ENCODE measurements around the gene RAD51B.
"Not testable (repeated sequence)": the region's sequence is repeated elsewhere in the genome, so short reads cannot be mapped to it uniquely, and the experiment has no call there.

RAD51B gene

DNA sequence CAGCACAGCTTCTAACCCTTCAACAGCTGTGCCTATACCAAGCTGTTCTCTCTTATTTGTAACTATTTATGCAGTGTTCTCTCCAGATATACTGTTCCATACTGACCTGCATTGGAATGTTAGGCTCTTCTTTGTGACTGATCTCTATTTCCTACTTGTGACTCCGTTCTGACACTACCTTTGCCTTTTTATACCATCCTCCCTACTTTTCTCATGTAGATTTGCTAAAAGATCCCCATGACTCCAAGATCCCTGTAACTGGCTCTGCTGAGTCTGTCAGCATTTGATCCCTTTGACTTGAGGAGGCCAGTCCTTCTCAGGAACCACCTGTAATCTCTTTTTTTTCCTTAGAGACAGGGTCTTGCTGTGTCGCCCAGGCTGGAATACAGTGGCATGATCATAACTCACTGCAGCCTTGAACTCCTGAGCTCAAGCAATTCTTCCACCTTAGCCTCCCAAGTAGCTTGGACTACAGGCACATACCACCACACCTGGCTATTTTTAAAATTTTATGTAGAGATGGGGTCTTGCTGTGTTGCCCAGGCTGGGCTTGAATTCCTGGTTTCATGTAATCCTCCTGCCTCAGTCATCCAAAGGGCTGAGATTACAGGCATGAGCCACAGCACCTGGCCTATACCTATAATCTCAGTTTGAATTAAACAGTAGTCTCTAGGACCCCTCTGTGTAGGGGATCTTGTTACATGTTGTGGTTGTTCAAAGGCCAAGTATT lies 605.0 kb downstream of the RAD51B start:
- DNase-seq, result no peak

DNA sequence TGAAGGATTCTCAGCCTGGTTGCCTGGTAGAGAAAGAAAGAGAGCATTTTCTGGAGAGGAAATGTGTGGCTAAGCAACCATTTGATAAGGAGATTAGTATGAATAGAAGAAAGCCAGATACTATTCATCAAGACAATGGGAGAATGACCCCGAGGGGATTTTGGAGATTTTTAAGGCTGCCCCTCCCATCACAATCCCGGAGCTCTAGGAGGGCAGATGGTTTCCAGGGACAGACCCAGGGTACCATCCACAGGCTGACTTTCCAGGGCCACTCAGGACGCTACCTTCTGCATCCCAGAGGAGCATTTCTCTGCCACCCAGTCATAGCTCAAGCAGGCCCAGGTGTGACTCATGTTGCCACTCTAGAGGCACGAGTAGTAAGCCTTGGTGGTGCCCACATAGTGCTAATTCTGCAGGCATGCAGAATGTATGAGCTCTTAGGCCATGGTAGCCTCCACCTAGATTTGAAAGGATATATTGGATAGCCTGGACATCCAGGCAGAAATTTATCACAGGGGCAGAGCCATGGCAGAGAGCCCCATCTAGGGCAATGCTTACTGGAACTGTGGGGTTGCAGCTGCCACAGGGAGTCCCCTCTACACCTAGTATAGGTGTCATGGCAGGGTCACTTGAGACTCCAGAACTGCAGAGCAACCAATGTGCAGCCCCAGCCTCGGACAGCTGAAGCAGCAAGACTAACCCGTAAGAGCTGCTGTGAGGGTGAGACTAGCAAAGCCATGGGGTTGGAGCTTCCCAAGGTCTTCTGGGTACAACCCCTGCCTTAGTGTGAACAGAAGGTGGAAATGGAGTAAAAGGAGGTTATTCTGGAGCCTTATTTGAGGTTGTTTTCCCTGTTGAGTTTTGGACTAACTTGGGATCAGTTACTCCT lies 607.3 kb downstream of the RAD51B start:
- no peak for DNase-seq

GRCh38 chr14:68427550-68427890 lies 607.9 kb downstream of the RAD51B start:
- DNase-seq, result no peak

GRCh38 chr14:68428900-68429299 lies 609.3 kb downstream of the RAD51B start:
- not testable (repeated sequence) for DNase-seq

- not testable (repeated sequence) for DNase-seq
Measured at GRCh38 chr14:68434173-68434572, 614.6 kb downstream of the RAD51B start.

DNA sequence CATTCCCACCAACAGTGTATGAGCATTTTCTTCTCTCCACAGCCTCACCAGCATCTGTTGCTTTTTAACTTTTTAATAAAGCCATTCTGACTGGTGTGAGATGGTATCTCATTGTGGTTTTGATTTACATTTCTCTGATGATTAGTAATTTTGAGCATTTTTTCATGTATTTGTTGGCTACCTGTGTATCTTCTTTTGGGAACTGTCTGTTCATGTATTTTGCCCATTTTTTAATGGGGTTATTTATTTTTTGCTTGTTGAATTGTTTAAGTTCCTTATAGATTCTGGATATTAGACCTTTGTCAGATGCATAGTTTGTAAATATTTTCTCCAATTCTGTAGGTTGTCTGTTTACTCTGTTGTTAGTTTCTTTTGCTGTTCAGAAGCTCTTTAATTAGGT lies 616.1 kb downstream of the RAD51B start:
- DNase-seq, result not testable (repeated sequence)

DNA sequence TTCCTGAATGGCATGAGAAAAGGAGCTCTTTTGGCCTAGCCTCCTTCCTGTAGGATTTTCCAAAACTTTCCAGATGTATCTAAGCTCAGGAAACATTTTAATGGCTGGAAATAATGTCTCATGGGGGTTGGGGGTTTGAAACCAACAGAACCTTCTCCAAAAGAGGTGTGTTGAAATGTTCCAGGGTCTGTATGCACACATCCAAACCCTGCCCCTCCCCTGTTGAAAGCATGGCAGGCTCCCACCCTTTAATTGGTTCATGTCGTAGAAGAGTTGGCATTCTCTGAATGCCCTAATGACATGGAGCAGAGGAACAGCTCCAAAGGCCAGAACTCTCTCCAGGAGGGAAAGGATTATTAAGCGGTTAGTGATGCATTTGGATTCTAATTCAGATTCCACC lies 620.1 kb downstream of the RAD51B start:
- no peak for DNase-seq

DNA sequence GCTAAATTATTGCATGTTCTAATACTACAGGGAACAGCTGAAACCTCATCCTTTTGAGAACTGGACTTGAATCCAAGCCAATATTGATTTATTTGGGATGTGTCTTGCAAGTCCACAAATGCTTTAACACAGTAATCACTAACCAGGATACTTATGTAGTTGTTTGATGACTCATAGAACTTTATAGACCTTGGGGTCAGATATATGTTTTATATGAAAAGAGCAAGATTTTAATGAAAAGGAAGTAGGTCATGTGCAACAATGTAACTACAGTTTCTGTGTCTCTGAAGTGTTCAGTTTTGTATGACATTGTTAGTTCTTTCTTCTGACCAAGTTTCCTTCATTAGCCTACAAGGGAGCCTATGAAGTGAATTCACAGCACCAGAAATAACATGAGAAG lies 621.2 kb downstream of the RAD51B start:
- DNase-seq, result no peak

DNA sequence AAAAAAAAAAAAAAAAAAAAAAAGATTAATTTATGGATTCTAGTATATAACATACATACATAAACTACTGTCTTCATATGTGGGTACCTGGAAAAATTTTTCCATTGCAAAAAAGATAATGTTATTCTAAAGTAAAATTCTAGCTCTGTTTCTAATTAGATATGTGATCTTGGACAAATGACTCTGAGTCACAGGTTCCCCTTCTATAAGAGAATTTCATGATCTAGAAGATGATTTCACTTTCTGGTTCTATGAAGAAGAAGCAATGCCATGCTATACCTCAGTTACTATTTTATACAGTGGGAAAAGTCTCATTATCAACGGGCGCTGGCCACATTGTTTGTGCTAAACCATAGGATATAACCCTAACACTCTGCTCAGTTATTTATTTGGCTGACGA lies 622.0 kb downstream of the RAD51B start:
- no peak for DNase-seq

GRCh38 chr14:68442828-68443629 lies 623.5 kb downstream of the RAD51B start:
- no peak for DNase-seq

- DNase-seq, result no peak
Measured at GRCh38 chr14:68444449-68445168, 625.0 kb downstream of the RAD51B start.

GRCh38 chr14:68446243-68447040 lies 626.9 kb downstream of the RAD51B start:
- DNase-seq, result no peak

DNA sequence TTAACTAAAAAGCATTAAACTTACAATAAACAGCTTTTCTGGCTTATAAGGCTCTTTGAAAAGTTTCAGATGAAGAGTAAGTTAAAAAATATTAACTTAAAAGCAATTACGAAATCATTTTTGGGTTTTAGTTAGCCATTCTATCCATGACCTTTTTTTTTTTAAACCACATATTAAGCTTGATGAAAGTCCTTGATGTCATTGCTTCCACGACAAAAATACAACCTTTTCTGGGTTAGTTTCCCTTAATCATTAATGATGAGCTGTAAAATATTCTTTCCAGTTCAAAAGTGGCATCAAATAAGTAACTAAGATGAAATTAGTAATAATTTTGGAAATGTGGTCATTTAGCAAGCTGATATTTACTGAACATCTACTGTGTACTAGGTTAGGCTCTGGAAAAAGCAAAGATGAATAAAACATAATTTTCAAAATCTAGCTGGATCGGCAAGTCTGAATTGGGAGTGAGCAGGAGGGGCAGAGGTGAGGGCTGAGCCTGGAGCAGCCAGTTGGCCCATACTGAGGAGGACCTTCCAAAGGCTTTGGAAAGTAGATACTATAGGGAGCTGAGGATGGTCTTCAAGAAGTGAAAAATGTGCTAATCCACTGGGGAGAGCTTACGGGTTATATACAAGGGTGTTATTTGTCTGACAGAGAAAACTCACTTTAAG lies 628.1 kb downstream of the RAD51B start:
- no peak for DNase-seq

GRCh38 chr14:68448252-68448902 lies 628.8 kb downstream of the RAD51B start:
- DNase-seq, result no peak

- no peak for DNase-seq
Measured at GRCh38 chr14:68449561-68450181, 630.1 kb downstream of the RAD51B start.

- DNase-seq, result no peak
Measured at GRCh38 chr14:68450391-68451120, 631.0 kb downstream of the RAD51B start.

- DNase-seq, result no peak
Measured at GRCh38 chr14:68451696-68452373, 632.3 kb downstream of the RAD51B start.

DNA sequence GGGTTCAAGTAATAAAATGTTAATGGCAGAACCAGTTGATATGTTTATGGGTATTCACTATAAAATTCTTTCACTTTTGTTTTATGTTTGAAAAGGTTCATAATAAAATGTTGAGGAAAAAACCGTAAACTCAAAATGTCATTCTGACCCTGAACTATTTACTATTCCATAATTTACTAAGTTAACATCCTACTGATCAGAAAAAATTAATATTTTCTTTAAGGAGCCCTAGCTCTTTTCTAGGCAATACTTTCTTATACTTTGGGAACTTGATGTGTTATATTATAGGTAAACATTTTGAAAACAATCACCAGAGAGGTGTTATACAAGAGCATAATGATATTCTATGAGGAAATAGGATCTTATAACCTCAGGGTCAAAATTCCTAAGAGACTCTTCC lies 638.7 kb downstream of the RAD51B start:
- no peak for DNase-seq

Measured in stimulated activated CD4-positive, alpha-beta T cell treated with anti-CD3 and anti-CD28 coated beads, Interleukin-1b, Interleukin-23, amount 100 ng/mL, for 48 hours (primary cell).